Cardiac muscle cell (in vitro differentiated cells and primary cell): ENCODE data around the gene LRMDA. TPM values are rescaled to one million over a fixed set of nuclear protein-coding genes. Genes with fewer than 3 reads are reported as not detected.

Experiments
- DNase-seq, 2 donors: peaks; one replicate each; pipeline versions ENCODE4 v3.0.0 to v3.0.0-alpha.2; 2010 to 2017; ENCODE audit warnings: low read depth in 1 of 2, low spot score in 1 of 2
- H3K27ac ChIP-seq: fragments of 200-600 bp; sonication (generic); 2 replicates; pipeline ENCODE4 v1.5.1; 2016
- H3K27me3 ChIP-seq: fragments of 200-600 bp; sonication (generic); 2 replicates; pipeline ENCODE4 v1.6.0; 2016; ENCODE audit warnings: control low read depth
- H3K36me3 ChIP-seq: fragments of 200-600 bp; sonication (generic); 2 replicates; pipeline ENCODE4 v1.5.1; 2016; ENCODE audit warnings: control low read depth
- H3K4me1 ChIP-seq: fragments of 200-600 bp; sonication (generic); 2 replicates; pipeline ENCODE4 v1.8.1; 2017; ENCODE audit warnings: low read depth, mild to moderate bottlenecking, mixed run types
- H3K4me3 ChIP-seq: fragments of 200-600 bp; sonication (generic); 2 replicates; pipeline ENCODE4 v1.5.1; 2016; ENCODE audit warnings: mild to moderate bottlenecking
- H3K9me3 ChIP-seq: fragments of 200-600 bp; sonication (generic); 2 replicates; pipeline ENCODE4 v1.5.1; 2017; ENCODE audit warnings: low read depth, mild to moderate bottlenecking, control low read depth
- polyA plus RNA-seq: library from polyadenylated mRNA; unstranded; fragments of >200 nt; fragmentation: Nextera tagmentation; extraction: Ambion mirVana; gene quantifications from 2 replicates; pipeline ENCODE4 v1.2.1, GENCODE V29; 2016
- total RNA-seq: library from RNA; depleted of rRNA; stranded (reverse); fragments of >200 nt; gene quantifications from 2 replicates; pipeline ENCODE4 v1.2.3, GENCODE V29; 2016
- TF ChIP-seq, protein P1 (sequence below): IDR thresholded peaks from 2 replicates; pipeline ENCODE4 v1.5.1; 2012; ENCODE audit warnings: low read depth, mild to moderate bottlenecking, low read length

LRMDA gene
- total and polyA plus RNA-seq, 2 experiments from 2014 or later = 6.2 to 11.7 TPM

DNA sequence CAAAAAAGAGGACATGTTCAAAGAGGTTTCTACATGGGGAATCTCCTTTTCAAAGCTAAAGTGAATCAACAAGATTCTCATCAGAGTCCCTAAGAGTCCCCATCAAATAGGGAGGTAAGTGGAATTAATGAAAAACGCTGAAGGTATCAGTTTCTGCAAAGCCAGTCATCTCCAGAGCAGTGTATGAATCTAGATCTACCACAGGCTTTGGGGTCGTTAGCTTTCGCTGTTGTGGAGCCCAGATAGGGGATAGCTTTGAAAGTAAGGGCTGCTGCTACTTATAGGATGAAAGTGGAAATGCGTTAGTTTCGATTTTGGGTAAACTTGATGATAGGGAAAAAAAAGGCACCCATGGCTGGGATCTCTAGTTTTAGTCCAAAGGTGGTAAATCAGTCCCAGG lies 748.4 kb downstream of the LRMDA start:
- Histone ChIP-seq H3K27ac (no peak overlapping the region), H3K4me3 (no peak overlapping the region), H3K27me3 (no peaks in the 10 kb centered on the region), H3K9me3 (no peaks in the 10 kb centered on the region), H3K36me3 (no peaks in the 10 kb centered on the region), H3K4me1 (peaks cover 18% of the 10 kb centered on the region)
- TF ChIP-seq, protein P1, sequence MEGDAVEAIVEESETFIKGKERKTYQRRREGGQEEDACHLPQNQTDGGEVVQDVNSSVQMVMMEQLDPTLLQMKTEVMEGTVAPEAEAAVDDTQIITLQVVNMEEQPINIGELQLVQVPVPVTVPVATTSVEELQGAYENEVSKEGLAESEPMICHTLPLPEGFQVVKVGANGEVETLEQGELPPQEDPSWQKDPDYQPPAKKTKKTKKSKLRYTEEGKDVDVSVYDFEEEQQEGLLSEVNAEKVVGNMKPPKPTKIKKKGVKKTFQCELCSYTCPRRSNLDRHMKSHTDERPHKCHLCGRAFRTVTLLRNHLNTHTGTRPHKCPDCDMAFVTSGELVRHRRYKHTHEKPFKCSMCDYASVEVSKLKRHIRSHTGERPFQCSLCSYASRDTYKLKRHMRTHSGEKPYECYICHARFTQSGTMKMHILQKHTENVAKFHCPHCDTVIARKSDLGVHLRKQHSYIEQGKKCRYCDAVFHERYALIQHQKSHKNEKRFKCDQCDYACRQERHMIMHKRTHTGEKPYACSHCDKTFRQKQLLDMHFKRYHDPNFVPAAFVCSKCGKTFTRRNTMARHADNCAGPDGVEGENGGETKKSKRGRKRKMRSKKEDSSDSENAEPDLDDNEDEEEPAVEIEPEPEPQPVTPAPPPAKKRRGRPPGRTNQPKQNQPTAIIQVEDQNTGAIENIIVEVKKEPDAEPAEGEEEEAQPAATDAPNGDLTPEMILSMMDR = no peak
- DNase-seq = no peak

DNA sequence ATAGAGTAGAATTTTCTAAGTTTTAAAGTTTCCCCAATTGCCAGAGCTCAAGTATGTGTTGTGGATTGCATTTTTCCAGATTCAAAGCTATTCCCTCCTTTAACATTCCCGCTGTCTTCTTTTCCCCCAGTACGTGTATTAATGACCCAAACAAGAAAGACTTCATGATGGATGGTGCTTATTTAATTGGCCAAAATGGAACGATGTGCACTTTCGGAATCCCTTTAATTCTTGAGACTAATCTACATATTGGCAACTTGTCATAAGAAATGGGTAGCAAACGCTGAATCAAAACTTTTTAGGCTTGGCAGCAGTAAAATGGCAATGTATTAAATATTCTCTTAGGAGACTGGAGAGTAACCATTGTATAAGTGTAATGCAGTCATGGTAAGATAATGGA lies 753.2 kb downstream of the LRMDA start:
- H3K9me3 ChIP-seq = no peaks in the 10 kb centered on the region
- no peak overlapping the region for H3K4me3 ChIP-seq
- DNase-seq = no peak
- no peak overlapping the region for H3K27ac ChIP-seq
- TF ChIP-seq, protein P1 = no peak
- peaks cover 22% of the 10 kb centered on the region for H3K4me1 ChIP-seq
- no peaks in the 10 kb centered on the region for H3K36me3 ChIP-seq
- no peaks in the 10 kb centered on the region for H3K27me3 ChIP-seq

DNA sequence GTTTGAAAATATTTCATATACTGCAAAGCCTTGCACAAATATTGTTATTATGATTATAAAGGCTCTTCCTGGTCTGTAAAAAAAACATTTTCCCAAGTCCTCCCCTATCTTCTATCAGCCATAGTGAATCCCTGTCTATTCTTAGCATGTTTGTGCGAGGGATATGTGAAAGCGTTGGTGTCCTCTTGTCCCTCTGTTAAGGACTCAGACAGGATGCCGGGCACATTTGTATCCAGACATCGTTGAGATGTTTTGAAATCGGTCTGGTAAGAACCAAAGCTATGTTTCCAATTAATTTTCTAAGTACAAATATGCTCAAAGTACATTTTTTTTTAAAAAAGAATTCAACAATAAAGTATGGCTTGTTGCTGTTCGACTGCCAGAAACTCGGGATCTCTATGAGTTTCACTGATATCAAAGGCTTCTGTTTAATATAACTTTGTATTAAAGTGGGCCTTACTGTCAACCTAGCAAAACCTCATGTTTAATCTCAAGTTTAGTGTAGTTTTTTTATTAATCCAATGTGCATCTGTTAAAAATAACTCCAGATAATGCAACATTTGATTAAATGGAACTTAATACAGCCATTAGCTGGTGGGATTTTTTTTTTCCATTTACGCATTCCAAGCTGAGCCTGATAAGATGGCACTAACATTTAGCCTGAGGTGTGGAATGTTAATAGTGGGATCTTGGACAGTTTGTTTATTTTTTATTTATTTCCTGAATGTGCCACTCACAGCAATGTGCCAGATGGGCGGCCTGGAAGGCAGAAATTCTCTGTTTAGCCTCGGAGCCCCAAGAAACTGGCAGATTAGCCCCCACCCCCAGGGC lies 754.3 kb downstream of the LRMDA start:
- no peaks in the 10 kb centered on the region for H3K27me3 ChIP-seq
- TF ChIP-seq, protein P1 = no peak
- DNase-seq = no peak
- peaks cover 26% of the 10 kb centered on the region for H3K4me1 ChIP-seq
- no peak overlapping the region for H3K4me3 ChIP-seq
- no peaks in the 10 kb centered on the region for H3K36me3 ChIP-seq
- H3K27ac ChIP-seq = peak overlapping the region; percentile 67
- H3K9me3 ChIP-seq = no peaks in the 10 kb centered on the region

DNA sequence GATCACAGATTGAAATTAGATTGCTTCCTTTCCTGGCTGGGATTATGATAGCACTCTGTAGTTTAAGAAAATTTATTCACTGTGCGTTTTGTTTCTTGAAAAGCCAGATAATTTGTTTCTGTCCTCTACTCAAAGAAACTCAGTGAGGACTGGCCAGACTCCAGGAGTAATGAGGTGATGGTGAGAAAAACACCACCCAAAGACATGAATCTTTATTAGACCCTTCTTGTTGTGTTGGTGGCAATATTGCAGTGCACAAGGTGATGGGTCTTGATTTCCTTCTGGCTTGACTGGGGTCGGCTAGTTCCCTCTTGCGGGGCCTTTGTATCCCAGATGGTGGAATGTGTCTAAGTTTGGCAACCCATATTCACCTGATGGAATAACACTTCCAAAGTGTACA lies 756.8 kb downstream of the LRMDA start:
- Histone ChIP-seq H3K27me3 (no peaks in the 10 kb centered on the region), H3K27ac (no peak overlapping the region), H3K36me3 (no peaks in the 10 kb centered on the region), H3K9me3 (no peaks in the 10 kb centered on the region), H3K4me3 (no peak overlapping the region), H3K4me1 (peaks cover 44% of the 10 kb centered on the region)
- TF ChIP-seq, protein P1 = no peak
- DNase-seq = no peak

DNA sequence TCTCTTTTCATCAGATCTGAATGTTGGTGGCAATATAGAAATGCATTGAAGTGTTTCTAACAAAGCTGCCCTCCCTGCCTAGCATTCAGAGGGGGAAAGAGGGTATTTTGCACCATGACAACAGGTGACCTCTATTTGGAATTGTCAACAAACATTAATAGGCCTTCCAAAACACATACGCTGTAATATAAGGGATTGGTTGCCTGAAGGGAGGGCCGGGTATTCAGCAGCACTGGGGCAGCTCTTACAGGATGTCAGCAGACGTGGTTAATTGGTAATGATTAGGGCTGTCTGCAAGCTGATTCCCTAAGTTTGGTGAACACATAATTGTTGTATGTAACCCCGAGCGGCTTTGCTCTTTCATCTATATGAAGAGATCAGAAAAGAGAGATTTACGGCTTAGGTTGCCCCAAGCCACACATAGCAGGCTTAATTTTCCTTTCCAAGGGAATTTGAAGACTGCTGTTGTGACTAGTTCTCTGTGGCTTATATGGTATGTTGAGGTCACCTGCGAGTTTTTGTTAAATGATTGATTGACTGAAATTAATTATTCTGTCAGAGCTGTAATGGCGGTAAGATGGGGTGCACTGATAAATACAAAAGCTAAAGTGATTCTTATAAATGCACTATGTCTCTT lies 759.3 kb downstream of the LRMDA start:
- Histone ChIP-seq H3K4me1 (peaks cover 40% of the 10 kb centered on the region), H3K4me3 (no peak overlapping the region), H3K27ac (peak overlapping the region; percentile 74), H3K27me3 (no peaks in the 10 kb centered on the region), H3K9me3 (no peaks in the 10 kb centered on the region), H3K36me3 (no peaks in the 10 kb centered on the region)
- TF ChIP-seq, protein P1 = no peak
- DNase-seq = no peak
